GM18517 (cell line): ENCODE results near the gene TMEM139.
A peak's percentile ranks its signal among the peaks of the same experiment; 100 is the strongest.
"Not testable (repeated sequence)": the region's sequence is repeated elsewhere in the genome, so short reads cannot be mapped to it uniquely, and the experiment has no call there.

ENCODE experiments used
- ATAC-seq: cut with Tn5 transposase; IDR thresholded peaks from one replicate; pipeline ENCODE4 v1.9.1; 2021; ENCODE audit warnings: mild to moderate bottlenecking, moderate library complexity; ENCODE audit not compliant: unreplicated experiment

The TMEM139 gene

GRCh38 chr7:143257501-143257900, 27.3 kb upstream of the TMEM139 start:
- ATAC-seq: no peak

DNA sequence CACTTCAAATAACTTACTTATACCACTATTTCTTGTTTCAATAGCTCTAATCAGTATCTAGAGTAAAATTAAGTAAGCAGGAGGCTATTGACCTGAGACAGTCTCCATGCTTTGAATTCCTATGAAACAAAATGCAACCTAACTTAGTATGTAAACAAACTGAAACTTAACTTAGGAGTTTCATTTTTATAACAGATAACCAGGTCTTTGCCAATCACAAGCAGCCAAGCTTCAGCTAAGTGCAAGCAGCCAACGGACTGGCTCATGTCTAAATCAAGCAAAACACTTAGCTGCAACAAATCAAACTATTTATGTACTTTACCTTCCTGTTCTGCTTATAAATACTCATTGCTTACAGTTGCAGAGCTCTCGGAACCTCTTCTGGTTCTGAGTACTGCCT, 25.9 kb upstream of the TMEM139 start:
- ATAC-seq: peak; percentile 57

DNA sequence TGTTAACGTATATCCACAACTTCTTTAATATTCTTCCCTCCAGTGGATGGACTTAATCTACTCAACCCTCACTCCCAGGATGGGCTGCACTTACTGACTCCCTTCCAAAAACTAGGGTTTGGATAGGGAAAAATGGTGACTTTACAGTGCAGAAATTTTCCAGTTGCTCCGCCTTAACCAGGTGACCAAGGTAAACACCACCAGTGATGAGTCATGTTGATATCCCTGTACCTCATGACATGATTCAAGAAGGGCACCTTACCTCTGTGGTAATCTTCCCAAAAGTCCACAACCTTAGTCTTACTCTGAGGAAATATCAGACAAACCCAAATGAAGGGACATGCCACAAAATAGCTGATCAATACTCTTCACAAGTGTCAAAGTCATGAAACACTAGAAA, 25.0 kb upstream of the TMEM139 start:
- no peak for ATAC-seq

GRCh38 chr7:143261901-143262300, 22.9 kb upstream of the TMEM139 start:
- no peak for ATAC-seq

DNA sequence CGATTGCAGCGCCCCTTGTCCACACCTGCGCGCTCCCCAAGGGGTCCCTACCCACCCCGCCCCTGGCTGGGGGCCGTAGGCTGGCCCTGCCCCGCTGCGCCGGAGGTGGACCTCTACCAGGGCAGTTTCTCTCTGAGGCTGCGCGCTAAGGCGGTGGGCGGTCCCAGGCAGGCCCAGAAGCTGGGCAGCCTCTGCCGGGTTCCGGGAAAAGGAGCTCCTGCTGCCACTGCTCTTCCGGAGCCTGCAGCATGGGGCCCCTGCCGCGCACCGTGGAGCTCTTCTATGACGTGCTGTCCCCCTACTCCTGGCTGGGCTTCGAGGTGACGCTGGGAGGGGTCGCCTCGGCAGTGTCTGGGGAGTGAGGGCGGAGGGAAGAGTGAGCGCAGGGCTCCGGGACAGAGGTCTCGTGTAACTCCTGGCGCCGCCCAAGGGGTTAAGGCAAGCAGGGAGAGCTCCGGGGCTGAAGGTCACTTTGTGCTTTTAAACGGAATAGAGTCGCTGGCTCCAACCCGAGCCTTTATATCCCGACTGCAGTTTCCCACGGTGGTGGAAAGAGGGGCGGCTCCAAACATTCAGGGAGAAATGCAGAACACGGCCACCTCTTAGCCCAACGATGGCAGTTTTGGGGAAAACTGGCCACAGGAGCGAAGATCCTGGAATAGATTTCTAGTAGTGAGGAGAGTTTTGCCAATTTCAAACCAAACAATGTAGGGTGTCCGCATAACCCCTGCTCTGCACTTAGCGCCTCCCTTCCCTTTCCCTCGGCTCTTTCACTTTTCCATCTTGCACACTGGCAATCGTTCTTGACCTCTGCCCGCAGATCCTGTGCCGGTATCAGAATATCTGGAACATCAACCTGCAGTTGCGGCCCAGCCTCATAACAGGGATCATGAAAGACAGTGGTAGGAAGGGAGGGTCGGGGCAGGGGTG, 21.2 kb upstream of the TMEM139 start, which contains the start of gene GSTK1:
TSS of gene GSTK1 (plus strand) at position 176 of the 930 bp plus-strand sequence. CDS start at position 249, 73 bp downstream.
- ATAC-seq: peak; percentile 93

- ATAC-seq: not testable (repeated sequence)
Measured at GRCh38 chr7:143264196-143264568, 20.6 kb upstream of the TMEM139 start.

DNA sequence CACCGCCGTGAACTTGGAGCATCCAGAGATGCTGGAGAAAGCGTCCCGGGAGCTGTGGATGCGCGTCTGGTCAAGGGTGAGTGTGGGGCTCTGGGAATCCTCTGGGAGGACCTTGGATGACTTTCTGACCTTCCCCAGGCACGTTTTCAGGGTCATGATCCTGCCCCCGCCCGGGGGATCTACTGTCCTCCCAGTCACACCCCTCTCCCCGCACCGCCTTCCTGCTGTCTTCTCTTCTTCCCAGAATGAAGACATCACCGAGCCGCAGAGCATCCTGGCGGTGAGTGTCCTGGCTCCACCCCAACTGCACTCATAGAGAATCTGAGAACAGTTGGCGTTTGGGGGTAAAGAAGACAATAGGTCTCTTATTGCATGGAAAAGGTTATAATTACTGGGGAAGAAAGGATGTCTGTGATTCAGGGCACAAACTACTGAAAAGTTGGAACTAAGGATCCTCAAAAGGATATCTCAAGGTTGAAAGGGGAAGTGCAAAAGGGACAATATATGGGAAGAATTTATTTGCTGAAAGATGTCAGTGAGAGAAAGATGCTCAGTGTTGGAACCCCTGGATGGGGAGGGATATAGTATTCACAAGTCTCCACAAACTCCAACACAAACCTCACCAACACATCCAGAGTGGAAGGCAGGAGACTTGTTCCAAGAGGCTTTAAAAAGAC, 19.6 kb upstream of the TMEM139 start:
- no peak for ATAC-seq

GRCh38 chr7:143269251-143269650, 15.5 kb upstream of the TMEM139 start:
- ATAC-seq: no peak

DNA sequence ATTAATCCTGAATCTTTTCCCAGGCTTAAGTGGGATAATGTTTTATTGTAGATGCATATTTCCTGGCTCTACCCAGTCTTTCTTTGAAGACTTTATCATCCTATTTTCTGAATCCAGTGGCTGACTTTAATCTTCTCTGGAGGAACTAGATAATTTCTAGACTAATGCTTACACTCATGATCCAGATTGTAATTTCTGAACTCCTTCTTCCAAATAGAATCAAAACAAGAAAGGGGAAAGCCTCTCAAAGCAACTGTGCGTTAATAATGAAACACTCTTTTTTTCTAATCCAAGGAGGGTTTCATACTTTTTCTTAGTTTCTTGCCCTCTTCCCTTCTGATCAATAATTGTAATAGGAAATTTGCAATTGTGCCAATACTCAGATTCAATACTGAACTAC, 13.5 kb upstream of the TMEM139 start:
- no peak for ATAC-seq

DNA sequence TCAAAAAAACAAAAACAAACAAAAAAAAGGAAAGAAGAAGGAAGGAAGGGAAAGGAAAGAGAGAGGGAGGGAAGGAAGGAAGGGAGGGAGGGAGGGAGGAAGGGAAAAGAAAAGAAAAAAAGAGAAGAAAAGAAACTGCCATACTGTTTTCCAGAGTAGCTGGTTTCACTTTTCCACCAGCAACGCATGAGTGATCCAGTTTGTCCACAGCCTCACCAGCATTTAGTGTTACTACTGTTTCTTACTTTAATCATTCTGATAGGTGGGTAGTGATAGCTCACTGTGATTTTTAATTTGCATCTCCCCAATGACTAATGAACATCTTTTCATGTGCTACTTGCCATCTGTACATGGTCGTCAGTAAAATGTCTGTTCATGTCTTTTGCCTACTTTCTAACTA, 11.9 kb upstream of the TMEM139 start:
- ATAC-seq: no peak

DNA sequence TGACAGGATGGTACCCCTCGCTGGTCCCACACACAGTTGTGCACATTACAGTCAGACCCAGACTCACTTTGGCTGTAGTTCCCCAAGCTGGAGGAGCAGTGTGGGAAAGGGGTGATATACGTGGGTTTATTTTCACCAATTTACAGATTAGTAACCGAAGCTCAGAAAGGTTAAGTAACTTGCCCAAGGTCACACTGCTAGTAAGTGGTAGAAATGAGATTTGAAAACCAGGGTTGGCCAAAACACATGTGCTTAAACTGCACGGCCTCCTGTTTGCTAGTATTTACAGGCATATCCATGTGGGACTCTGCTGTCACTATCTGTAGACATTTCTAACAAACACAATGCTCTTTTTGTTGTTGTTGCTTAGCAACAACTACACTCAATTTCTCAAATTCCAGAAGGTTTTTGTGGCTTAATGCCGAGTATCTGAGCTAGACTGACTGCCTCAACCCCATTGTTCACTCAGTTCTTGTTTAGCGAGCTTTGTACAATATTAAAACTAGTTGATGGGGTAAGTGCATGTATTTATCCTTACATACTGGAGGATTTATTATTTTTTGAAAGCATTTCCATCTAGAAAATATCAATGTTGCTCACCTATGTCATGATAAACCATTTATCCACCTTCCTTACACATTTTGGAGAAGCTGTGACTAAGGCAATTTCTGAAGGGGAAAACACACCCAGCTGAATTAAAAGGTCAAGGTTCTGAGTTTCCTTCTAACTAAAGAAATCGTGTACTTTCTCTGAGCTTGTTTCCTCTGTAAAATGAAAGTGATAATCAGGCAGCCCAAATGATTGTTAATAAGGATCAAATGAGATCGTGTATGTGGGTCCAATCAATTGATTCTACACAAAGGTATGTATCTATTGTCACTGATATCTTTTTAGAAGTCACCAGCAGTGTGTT, 5.3 kb upstream of the TMEM139 start:
- ATAC-seq: no peak

GRCh38 chr7:143280160-143280559, 4.6 kb upstream of the TMEM139 start:
- no peak for ATAC-seq

GRCh38 chr7:143280566-143280965, 4.2 kb upstream of the TMEM139 start:
- no peak for ATAC-seq

DNA sequence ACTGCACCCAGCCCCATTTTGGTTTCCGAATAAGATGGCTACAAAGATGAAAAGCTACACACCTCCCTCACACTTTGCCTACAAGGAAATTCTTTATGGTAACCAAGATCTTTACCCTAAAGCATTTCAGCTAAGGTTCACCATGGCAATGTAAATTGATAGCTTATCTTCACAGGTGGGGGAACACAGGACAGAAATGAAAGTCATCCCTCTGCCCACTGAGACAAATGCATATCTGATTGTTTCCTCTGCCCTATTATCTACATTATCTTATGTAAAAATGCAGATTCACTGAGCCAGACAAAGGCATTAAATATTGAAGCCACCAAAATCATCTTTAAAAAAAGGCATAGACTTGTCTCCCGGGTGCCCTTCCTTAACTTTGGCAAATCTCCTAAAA, 3.2 kb upstream of the TMEM139 start:
- ATAC-seq: no peak

GRCh38 chr7:143282124-143282523, 2.6 kb upstream of the TMEM139 start:
- no peak for ATAC-seq

DNA sequence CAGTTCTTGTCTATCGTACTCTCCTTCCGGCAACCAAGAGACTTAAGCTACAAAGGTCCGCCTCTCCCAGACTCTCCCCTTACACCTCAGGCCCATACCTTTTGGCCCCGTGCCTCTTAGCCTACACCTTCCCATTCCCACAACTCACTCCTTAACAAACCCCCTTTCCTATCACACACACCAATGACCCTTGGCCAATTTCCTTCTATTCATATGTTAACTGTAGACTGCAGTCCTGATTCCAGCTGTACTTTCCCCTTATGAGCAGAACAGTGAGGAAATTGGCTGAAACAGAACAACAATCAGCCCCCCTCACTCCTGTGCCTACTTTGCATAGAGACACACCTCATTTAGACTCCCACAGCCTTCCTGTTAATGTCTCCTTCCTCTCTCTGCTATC, 1.4 kb upstream of the TMEM139 start:
- no peak for ATAC-seq

DNA sequence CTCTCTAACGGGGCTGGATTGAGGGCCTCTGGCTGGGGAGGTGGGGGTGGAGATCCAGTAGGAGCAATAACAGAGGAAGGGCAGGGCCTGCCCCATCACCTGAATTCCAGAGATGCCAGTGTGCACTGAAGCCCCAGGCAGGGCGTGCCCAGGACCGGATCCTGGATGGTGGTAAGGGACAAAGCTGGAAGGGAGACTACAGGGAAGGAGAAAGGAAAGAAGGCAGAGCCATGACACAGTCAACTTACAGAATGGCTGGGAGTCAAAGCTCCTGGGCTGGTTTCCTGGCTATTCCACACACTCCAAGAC, 666 bp downstream of the TMEM139 start:
- no peak for ATAC-seq

- ATAC-seq: no peak
Measured at GRCh38 chr7:143285806-143286521, 1.2 kb downstream of the TMEM139 start.

DNA sequence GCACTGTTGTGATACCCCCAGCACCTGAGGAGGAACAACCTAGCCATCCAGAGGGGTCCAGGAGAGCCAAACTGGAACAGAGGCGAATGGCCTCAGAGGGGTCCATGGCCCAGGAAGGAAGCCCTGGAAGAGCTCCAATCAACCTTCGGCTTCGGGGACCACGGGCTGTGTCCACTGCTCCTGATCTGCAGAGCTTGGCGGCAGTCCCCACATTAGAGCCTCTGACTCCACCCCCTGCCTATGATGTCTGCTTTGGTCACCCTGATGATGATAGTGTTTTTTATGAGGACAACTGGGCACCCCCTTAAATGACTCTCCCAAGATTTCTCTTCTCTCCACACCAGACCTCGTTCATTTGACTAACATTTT, 1.7 kb downstream of the TMEM139 start:
- ATAC-seq: no peak

DNA sequence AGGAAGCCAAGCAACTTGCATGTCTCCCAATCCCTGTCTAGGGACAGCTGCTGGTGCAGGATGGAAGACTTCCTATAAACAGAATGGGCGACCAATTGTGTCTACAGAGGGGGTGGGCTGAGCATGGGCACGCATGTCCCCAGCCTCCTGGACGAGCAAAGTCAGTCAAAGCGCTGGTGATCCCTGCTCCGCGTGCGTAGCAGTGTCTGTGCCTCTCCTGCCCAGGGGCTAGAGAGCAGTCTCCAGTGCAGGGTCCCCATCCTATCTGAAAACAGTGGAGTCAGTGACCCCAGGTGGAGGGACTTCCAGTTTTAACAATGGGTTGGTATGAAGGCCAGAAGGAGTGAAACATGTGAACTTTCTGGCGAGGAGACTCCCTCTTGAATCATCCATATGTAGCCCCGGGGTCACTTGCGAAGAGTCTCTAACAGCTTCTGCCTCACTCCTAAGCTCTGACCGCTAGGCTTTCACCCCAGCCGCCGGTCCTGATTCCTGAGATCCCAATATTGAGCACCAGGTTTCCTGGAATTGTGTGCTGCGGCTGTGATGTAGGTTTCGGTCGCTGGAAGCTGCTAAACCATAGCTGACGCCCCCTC, 2.7 kb downstream of the TMEM139 start:
- no peak for ATAC-seq
